Bronchial epithelial cell (primary cell): ENCODE results near the gene NPDC1. TPM values are rescaled to one million over a fixed set of nuclear protein-coding genes. Genes with fewer than 3 reads are reported as not detected.

Experiments
- DNase-seq: peaks from one replicate; pipeline ENCODE4 v3.0.0-alpha.2; 2010; ENCODE audit warnings: low read depth
- FAIRE-seq: peaks from 2 replicates; lab custom pipeline; 2011; peaks lifted over from hg19 to GRCh38; lab: Jason Lieb, UNC
- H3K27me3 ChIP-seq: 2 replicates; pipeline ENCODE4 v1.5.1; 2011; ENCODE audit warnings: low read length; ENCODE audit not compliant: control insufficient read depth, insufficient read depth
- H3K36me3 ChIP-seq: 2 replicates; pipeline ENCODE4 v1.5.1; 2011; ENCODE audit warnings: low read length; ENCODE audit not compliant: control insufficient read depth, insufficient read depth
- H3K4me3 ChIP-seq: 2 replicates; pipeline ENCODE4 v1.5.1; 2011; ENCODE audit warnings: mild to moderate bottlenecking, low read depth, low read length, control low read depth
- total RNA-seq: library from RNA; depleted of rRNA; stranded (reverse); fragments of >200 nt; gene quantifications from 2 replicates; pipeline ENCODE4 v1.2.1, GENCODE V29; 2014
- TF ChIP-seq, protein P1 (sequence below): IDR thresholded peaks from 2 replicates; pipeline ENCODE4 v1.5.1; 2011; ENCODE audit warnings: mild to moderate bottlenecking, moderate library complexity, low read length, control low read depth, inconsistent platforms; ENCODE audit not compliant: insufficient read depth, severe bottlenecking

The NPDC1 gene
- total RNA-seq, 1 donor from 2014 or later = 5.5 TPM

DNA sequence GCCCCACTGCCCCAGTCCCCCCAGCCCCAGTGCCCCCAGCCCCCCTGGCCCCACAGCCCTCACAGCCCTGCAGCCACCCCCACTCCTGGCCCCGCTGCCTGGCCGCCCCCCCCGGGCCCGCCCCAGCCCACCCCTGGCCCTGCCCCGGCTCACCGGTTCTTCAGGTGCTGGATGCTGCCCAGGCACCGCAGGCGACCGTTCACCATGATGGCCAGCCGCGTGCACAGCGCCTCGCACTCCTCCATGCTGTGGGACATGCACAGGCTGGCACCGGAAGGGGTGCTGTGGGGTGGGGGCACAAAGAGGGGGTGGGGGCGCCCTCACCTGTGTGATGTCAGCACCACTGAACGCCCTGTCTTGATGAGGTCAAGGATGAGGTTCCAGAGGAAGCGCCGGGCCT is 36.8 kb downstream of the NPDC1 start:
- Histone ChIP-seq H3K36me3 (peaks cover 6% of the 10 kb centered on the region), H3K27me3 (no peaks in the 10 kb centered on the region), H3K4me3 (no peak overlapping the region)
- DNase-seq (no peak), FAIRE-seq (no peak)
- TF ChIP-seq, protein P1, sequence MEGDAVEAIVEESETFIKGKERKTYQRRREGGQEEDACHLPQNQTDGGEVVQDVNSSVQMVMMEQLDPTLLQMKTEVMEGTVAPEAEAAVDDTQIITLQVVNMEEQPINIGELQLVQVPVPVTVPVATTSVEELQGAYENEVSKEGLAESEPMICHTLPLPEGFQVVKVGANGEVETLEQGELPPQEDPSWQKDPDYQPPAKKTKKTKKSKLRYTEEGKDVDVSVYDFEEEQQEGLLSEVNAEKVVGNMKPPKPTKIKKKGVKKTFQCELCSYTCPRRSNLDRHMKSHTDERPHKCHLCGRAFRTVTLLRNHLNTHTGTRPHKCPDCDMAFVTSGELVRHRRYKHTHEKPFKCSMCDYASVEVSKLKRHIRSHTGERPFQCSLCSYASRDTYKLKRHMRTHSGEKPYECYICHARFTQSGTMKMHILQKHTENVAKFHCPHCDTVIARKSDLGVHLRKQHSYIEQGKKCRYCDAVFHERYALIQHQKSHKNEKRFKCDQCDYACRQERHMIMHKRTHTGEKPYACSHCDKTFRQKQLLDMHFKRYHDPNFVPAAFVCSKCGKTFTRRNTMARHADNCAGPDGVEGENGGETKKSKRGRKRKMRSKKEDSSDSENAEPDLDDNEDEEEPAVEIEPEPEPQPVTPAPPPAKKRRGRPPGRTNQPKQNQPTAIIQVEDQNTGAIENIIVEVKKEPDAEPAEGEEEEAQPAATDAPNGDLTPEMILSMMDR = no peak

DNA sequence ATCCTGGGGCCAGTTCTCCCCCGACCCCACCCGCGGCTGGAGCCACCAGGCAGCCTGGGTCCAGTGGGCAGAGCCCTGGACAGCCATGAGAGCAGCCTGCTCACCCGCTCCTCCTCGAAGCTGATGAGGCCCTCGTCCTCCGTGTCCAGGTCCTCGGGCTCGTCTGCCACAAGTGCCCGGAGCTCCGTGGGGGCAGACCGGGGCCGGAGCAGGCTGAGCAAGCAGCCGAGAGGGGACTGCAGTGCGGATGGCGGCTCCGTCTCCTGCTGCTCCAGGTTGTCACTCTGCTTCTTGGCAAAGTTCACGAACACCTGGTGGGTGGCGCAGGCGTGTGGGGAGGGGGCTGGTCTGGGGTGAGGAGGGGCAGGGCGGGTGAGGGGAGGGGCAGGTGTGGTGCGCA is 37.7 kb downstream of the NPDC1 start:
- TF ChIP-seq, protein P1 = no peak
- H3K4me3 ChIP-seq = no peak overlapping the region
- no peak for DNase-seq
- H3K36me3 ChIP-seq = peaks cover 5% of the 10 kb centered on the region
- FAIRE-seq = no peak
- no peaks in the 10 kb centered on the region for H3K27me3 ChIP-seq

DNA sequence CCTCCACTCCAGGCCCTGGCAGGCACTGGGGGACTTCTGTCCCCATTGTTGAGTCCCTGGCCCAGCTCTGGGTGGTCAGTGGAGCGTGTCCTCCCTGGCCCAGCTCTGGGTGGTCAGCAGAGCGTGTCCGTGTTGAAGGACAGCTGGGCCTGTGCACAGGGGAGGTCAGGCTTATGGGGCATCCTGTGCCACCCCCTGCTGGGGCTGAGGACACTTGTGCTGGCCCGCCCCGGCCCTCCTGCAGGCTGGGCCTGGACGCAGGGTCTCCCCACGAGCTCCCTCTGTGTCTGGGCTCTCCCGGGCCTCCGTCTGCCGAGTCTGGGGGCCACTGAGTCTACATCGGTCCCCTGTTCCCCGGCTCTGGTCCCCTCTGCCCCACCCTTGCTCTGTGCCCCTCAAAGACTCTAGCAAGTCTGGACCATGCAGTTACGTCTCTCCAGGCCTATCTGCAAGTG is 38.1 kb downstream of the NPDC1 start:
- no peaks in the 10 kb centered on the region for H3K27me3 ChIP-seq
- no peak for DNase-seq
- peaks cover 5% of the 10 kb centered on the region for H3K36me3 ChIP-seq
- TF ChIP-seq, protein P1 = no peak
- H3K4me3 ChIP-seq = no peak overlapping the region
- no peak for FAIRE-seq

DNA sequence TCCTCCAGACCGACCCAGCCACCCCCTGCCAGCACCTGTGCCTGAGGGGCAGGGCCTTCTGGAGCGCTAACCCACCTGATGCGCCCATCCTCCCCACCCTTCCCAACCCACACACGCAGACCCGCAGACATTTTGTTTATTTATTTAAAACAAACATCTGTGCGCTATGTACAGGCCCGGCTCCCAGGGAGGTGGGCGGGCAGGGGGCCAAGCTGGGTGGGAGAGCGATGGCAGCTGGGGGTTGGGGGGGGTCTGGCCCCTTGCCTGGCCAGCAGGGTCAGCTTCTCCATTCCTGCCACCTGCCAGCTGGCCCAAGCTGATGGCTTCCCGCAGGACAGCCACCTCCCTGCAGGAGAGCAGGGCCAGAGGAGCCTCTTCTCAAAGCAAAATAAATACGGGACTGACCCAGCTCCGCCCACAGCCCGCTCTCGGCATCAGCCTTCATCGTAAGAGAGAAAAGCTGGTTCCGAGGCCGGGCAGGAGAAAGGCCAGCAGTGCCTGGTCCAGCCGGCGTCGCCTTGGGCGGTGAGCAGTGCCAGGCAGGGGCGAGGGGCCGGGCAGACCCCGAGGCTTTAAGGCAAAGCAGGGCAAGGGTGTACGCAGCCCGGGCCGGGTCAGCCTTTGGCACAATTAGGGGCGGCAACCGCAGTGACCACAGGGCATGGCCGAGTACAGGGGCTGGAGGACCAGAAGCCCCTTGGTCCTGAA is 38.7 kb downstream of the NPDC1 start:
- DNase-seq = no peak
- Histone ChIP-seq H3K36me3 (peaks cover 4% of the 10 kb centered on the region), H3K4me3 (no peak overlapping the region), H3K27me3 (no peaks in the 10 kb centered on the region)
- TF ChIP-seq, protein P1 = no peak
- FAIRE-seq = no peak

DNA sequence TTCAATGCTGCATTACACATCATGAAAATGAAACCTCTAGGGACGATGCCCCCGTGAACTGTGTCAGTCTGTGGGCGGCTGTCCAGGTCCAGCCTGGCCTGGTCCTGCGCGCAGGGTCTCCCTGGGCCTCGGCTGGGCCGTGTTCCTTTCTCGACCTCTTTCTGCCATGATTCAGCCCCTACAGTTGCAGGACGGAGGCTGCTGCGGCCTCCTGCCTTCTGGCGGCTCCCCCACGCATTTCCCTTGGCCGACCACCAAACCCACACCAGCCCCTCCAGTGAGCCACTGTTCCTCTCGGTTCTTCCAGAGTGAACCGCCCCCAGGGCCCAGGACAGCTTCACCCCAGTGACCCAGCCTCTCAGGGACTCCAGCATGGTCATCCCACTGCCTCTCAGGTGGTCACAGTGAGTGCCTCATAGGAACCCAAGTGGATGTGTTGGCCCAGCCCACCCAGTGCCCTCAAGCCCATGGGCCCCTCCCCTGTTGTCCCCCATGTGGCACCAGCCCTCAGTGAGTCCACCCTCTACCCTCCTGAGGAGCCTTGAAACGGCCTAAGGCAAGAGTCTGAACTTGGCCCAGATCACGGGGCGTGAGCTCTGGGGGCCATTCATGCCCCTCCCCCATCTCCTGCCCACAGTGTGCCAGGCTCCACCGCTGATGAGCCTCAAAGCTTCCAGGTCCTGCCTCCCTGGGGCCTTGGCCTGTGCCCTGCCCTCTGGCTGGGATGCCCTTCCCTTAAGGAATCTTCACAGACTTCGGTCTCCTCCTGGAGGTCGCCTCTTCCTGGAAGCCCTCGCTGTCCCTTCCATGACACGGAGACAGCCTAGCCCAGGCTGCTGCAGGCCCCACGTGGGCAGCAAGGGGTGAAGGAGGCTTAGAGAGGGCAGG is 39.6 kb downstream of the NPDC1 start:
- Histone ChIP-seq H3K27me3 (no peaks in the 10 kb centered on the region), H3K4me3 (no peak overlapping the region), H3K36me3 (peaks cover 2% of the 10 kb centered on the region)
- DNase-seq (no peak), FAIRE-seq (no peak)
- TF ChIP-seq, protein P1 = no peak
